ENCODE data around the gene GNAL. TPM values are rescaled to one million over a fixed set of nuclear protein-coding genes. Genes with fewer than 3 reads are reported as not detected.

Gene GNAL
- total and polyA plus RNA-seq, 2 experiments from 2014 or later = 7.5 to 21.6 TPM

GRCh38 chr18:11721720-11722119 lies 32.7 kb downstream of the GNAL start (continued):
- TF ChIP-seq ZNF462 (CRISPR knock-in tag; IDR thresholded peaks at IDR 0.05) (no peak), EZH2 (IDR thresholded peaks at IDR 0.05; ENCODE audit: low read depth, unreplicated experiment) (no peak), ZNF114 (CRISPR knock-in tag; IDR thresholded peaks at IDR 0.05) (no peak), ZNF331 (CRISPR knock-in tag; IDR thresholded peaks at IDR 0.05; ENCODE audit: low read depth) (no peak), EZH2phosphoT487 (IDR thresholded peaks at IDR 0.05; ENCODE audit: unreplicated experiment) (no peak), NANOG (IDR thresholded peaks at IDR 0.05; ENCODE audit: borderline replicate concordance) (no peak)
- TF ChIP-seq, protein P1, sequence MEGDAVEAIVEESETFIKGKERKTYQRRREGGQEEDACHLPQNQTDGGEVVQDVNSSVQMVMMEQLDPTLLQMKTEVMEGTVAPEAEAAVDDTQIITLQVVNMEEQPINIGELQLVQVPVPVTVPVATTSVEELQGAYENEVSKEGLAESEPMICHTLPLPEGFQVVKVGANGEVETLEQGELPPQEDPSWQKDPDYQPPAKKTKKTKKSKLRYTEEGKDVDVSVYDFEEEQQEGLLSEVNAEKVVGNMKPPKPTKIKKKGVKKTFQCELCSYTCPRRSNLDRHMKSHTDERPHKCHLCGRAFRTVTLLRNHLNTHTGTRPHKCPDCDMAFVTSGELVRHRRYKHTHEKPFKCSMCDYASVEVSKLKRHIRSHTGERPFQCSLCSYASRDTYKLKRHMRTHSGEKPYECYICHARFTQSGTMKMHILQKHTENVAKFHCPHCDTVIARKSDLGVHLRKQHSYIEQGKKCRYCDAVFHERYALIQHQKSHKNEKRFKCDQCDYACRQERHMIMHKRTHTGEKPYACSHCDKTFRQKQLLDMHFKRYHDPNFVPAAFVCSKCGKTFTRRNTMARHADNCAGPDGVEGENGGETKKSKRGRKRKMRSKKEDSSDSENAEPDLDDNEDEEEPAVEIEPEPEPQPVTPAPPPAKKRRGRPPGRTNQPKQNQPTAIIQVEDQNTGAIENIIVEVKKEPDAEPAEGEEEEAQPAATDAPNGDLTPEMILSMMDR (conservative IDR thresholded peaks at IDR 0.05; ENCODE audit: low read depth in 2 of 2) = no peak

DNA sequence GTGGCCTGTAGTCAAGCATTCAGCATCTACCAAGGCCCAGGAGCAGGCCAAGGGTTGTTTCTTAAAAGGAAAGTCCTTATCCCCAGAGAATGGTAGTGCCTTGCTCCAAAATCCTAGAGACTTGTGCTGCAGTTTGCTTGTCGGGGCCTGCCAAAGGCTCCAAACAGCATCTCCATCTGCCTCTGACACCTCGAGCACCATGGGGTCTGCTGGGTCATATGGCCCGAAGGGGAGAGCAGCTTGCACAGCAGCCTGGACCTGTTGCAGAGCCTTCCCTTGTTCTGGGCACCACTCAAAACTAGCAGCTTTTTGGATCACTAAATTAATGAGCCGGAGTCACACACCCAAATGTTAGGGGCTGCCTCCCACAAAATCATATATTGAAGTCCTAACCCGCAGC lies 35.7 kb downstream of the GNAL start:
- no peaks in the 10 kb centered on the region for H3K27me3 ChIP-seq (ENCODE audit: insufficient read depth)
- Mint-ChIP-seq H3K27ac (no peak overlapping the region), H3K4me1 (peaks cover 11% of the 10 kb centered on the region; the same call in 2 of the 3 replicates), H3K36me3 (ENCODE audit: low read depth) (no peaks in the 10 kb centered on the region), H3K4me3 (no peak overlapping the region), H3K9me3 (no peaks in the 10 kb centered on the region), H3K27me3 (ENCODE audit: insufficient read depth, low read depth, poor library complexity) (peaks cover 5% of the 10 kb centered on the region)
- no peak overlapping the region for H3K27ac ChIP-seq (ENCODE audit: low read depth)
- H3K4me3 ChIP-seq = no peak overlapping the region
- no peaks in the 10 kb centered on the region for H3K79me2 ChIP-seq (replicated peaks; ENCODE audit: insufficient read depth)
- DNase-seq (ENCODE audit: low spot score) (no peak), ATAC-seq (no peak)
- H4K20me1 ChIP-seq (replicated peaks; ENCODE audit: insufficient read depth) = no peaks in the 10 kb centered on the region
- no peaks in the 10 kb centered on the region for H3K9me2 ChIP-seq (ENCODE audit: insufficient read depth)
- H3K36me3 ChIP-seq (ENCODE audit: insufficient read depth) = no peaks in the 10 kb centered on the region
- no peaks in the 10 kb centered on the region for H3F3A ChIP-seq (replicated peaks; ENCODE audit: low read depth)
- H3K4me1 ChIP-seq (ENCODE audit: insufficient read depth) = peaks cover 6% of the 10 kb centered on the region; the same call in 1 of the 2 replicates
- no peak overlapping the region for H3K4me2 ChIP-seq
- H2AFZ ChIP-seq = no peak overlapping the region
- no peak for TF ChIP-seq EZH2 (IDR thresholded peaks at IDR 0.05; ENCODE audit: low read depth, unreplicated experiment)
- TF ChIP-seq EZH2phosphoT487 (IDR thresholded peaks at IDR 0.05; ENCODE audit: unreplicated experiment) = no peak
- no peak for TF ChIP-seq JUNB (IDR thresholded peaks at IDR 0.05; ENCODE audit: unreplicated experiment)
- TF ChIP-seq, protein P1 (conservative IDR thresholded peaks at IDR 0.05; ENCODE audit: low read depth in 2 of 2) = no peak
- TF ChIP-seq POLR2AphosphoS5 (IDR thresholded peaks at IDR 0.05; ENCODE audit: low read depth) = no peak
- no peak for TF ChIP-seq CREB1 (CRISPR knock-in tag; IDR thresholded peaks at IDR 0.05; ENCODE audit: low read depth)
- TF ChIP-seq, protein P2, sequence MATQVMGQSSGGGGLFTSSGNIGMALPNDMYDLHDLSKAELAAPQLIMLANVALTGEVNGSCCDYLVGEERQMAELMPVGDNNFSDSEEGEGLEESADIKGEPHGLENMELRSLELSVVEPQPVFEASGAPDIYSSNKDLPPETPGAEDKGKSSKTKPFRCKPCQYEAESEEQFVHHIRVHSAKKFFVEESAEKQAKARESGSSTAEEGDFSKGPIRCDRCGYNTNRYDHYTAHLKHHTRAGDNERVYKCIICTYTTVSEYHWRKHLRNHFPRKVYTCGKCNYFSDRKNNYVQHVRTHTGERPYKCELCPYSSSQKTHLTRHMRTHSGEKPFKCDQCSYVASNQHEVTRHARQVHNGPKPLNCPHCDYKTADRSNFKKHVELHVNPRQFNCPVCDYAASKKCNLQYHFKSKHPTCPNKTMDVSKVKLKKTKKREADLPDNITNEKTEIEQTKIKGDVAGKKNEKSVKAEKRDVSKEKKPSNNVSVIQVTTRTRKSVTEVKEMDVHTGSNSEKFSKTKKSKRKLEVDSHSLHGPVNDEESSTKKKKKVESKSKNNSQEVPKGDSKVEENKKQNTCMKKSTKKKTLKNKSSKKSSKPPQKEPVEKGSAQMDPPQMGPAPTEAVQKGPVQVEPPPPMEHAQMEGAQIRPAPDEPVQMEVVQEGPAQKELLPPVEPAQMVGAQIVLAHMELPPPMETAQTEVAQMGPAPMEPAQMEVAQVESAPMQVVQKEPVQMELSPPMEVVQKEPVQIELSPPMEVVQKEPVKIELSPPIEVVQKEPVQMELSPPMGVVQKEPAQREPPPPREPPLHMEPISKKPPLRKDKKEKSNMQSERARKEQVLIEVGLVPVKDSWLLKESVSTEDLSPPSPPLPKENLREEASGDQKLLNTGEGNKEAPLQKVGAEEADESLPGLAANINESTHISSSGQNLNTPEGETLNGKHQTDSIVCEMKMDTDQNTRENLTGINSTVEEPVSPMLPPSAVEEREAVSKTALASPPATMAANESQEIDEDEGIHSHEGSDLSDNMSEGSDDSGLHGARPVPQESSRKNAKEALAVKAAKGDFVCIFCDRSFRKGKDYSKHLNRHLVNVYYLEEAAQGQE (IDR thresholded peaks at IDR 0.05; ENCODE audit: unreplicated experiment) = no peak
- TF ChIP-seq NANOG (IDR thresholded peaks at IDR 0.05; ENCODE audit: borderline replicate concordance) = no peak

Data from GM23338 (cell line).